ENCODE results near the gene MT4. TPM values are rescaled to one million over a fixed set of nuclear protein-coding genes. Genes with fewer than 3 reads are reported as not detected.

The MT4 gene
- total and polyA plus RNA-seq, 2 donors: 7.5 to 38.1 TPM

DNA sequence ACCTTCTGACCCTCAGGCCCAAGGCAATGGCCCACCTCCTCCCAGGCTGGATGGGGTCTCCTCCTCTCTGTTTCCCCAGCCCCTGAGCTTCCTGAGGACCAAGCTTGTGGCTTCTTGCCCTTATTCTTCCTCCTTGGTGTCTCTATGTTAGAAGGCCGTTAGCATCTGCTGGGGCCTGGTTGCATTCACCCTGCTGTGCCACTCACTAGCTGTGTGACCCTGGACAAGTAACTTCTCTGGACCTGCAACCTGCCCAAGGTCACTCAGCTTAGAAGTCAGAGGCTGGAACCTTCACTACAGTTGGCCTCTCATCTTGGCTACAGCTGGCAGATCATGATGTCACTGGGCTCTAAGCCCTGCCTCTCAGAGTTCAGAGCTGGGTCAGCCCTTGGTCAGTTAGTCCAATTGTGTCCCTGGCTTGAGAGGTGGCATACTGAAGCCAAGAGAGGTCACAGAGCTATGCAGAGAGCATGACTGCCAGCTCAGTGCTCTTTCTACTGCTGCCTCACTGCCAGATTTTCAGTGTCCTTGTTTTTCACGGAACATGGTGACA is 46.5 kb downstream of the MT4 start:
- H3K27me3 ChIP-seq (ENCODE audit: control insufficient read depth in 2 of 2, insufficient read depth in 1 of 2, low read length in 1 of 2): peaks cover 2 to 36% of the 10 kb centered on the region in 2 donors
- DNase-seq (ENCODE audit: low read depth in 6 of 9, low spot score in 9 of 9): no peak
- WGBS: 92% methylated on average over 2 of the region's 2 CpGs
- no peaks in the 10 kb centered on the region for H3K9me3 ChIP-seq (ENCODE audit: control insufficient read depth in 2 of 2, insufficient read depth in 1 of 2, low read length in 1 of 2)
- no peaks in the 10 kb centered on the region for H3K36me3 ChIP-seq (ENCODE audit: control insufficient read depth in 2 of 2, insufficient read depth in 2 of 2, low read length in 1 of 2)
- H3K27ac ChIP-seq (ENCODE audit: low read depth in 1 of 2, low read length in 1 of 2): peak overlapping the region in 1 of 2 donors; percentile 2
- H3K4me3 ChIP-seq (ENCODE audit: low read length in 2 of 2): no peak overlapping the region
- H3K4me1 ChIP-seq (ENCODE audit: control insufficient read depth in 2 of 2, insufficient read depth in 2 of 2, low read length in 2 of 2): peaks cover 11 to 39% of the 10 kb centered on the region in 2 donors

DNA sequence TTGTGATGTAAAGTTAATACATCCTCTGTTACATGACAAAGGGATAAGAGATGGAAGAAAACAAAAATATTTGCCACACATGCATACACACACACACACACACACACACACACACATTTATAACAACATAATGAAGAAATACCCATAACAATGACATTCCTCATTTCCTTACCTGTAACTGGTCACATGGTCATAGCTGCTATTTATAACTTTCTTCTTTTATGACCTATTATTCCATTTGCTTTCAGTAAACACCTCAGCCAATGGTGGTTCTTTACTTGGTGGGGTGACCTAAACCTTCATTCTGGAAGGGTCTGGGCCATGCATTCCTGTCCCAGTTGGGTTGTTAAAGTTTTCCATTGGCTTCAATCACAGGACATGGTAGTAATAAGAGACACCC is 48.8 kb downstream of the MT4 start:
- H3K36me3 ChIP-seq (ENCODE audit: control insufficient read depth in 2 of 2, insufficient read depth in 2 of 2, low read length in 1 of 2): no peaks in the 10 kb centered on the region
- no peak overlapping the region for H3K4me3 ChIP-seq (ENCODE audit: low read length in 2 of 2)
- H3K27ac ChIP-seq (ENCODE audit: low read depth in 1 of 2, low read length in 1 of 2): no peak overlapping the region
- peaks cover 7 to 34% of the 10 kb centered on the region in 2 donors for H3K4me1 ChIP-seq (ENCODE audit: control insufficient read depth in 2 of 2, insufficient read depth in 2 of 2, low read length in 2 of 2)
- H3K27me3 ChIP-seq (ENCODE audit: control insufficient read depth in 2 of 2, insufficient read depth in 1 of 2, low read length in 1 of 2): peaks cover 12 to 46% of the 10 kb centered on the region in 2 donors
- H3K9me3 ChIP-seq (ENCODE audit: control insufficient read depth in 2 of 2, insufficient read depth in 1 of 2, low read length in 1 of 2): no peaks in the 10 kb centered on the region
- DNase-seq (ENCODE audit: low read depth in 6 of 9, low spot score in 9 of 9): no peak

DNA sequence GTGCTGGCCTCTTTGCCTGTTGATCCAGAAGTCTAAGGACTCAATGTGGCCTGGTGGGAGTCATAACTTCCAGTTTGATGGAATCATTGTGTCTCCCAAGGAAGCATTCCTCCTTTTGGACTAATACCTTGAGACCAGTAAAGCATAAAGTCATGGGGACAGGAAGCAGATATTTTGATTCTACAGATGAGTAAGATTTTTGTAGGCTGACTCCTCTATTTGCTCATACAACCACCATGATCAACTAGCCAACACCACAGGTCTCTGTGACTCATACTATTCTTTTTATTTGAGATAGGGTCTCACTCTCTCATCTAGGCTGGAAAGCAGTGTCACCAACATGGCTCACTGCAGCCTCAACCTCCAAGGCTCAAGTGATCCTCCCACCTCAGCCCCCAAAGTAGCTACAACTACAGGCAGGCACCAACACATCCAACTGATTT is 49.7 kb downstream of the MT4 start:
- Histone ChIP-seq H3K27me3 (ENCODE audit: control insufficient read depth in 2 of 2, insufficient read depth in 1 of 2, low read length in 1 of 2) (peaks cover 15 to 46% of the 10 kb centered on the region in 2 donors), H3K36me3 (ENCODE audit: control insufficient read depth in 2 of 2, insufficient read depth in 2 of 2, low read length in 1 of 2) (no peaks in the 10 kb centered on the region), H3K9me3 (ENCODE audit: control insufficient read depth in 2 of 2, insufficient read depth in 1 of 2, low read length in 1 of 2) (no peaks in the 10 kb centered on the region), H3K27ac (ENCODE audit: low read depth in 1 of 2, low read length in 1 of 2) (no peak overlapping the region), H3K4me1 (ENCODE audit: control insufficient read depth in 2 of 2, insufficient read depth in 2 of 2, low read length in 2 of 2) (peaks cover 5 to 25% of the 10 kb centered on the region in 2 donors), H3K4me3 (ENCODE audit: low read length in 2 of 2) (no peak overlapping the region)
- DNase-seq (ENCODE audit: low read depth in 6 of 9, low spot score in 9 of 9): no peak

DNA sequence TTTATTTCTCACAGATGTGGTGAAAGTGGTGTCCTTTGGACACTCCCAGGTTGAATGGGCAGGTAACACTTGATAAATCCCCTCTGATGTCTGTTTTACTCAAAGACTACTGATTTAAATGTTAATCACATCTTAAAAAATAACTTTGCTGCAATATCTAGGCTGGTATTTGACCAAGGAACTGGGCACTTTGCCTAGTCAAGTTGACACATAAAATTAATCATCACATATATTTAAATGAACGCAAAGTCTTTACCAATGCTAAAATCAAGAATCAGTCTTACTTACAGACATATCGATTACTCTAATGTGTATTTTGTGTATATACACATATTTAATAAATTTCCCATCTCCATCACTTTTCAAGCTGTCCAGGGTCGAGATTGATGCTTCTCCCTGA is 50.5 kb downstream of the MT4 start:
- Histone ChIP-seq H3K27ac (ENCODE audit: low read depth in 1 of 2, low read length in 1 of 2) (no peak overlapping the region), H3K4me1 (ENCODE audit: control insufficient read depth in 2 of 2, insufficient read depth in 2 of 2, low read length in 2 of 2) (peaks cover 4 to 18% of the 10 kb centered on the region in 2 donors), H3K4me3 (ENCODE audit: low read length in 2 of 2) (no peak overlapping the region), H3K27me3 (ENCODE audit: control insufficient read depth in 2 of 2, insufficient read depth in 1 of 2, low read length in 1 of 2) (peaks cover 15 to 53% of the 10 kb centered on the region in 2 donors), H3K36me3 (ENCODE audit: control insufficient read depth in 2 of 2, insufficient read depth in 2 of 2, low read length in 1 of 2) (no peaks in the 10 kb centered on the region), H3K9me3 (ENCODE audit: control insufficient read depth in 2 of 2, insufficient read depth in 1 of 2, low read length in 1 of 2) (no peaks in the 10 kb centered on the region)
- WGBS: 96% methylated on average over 3 of the region's 3 CpGs
- DNase-seq (ENCODE audit: low read depth in 6 of 9, low spot score in 9 of 9): no peak

DNA sequence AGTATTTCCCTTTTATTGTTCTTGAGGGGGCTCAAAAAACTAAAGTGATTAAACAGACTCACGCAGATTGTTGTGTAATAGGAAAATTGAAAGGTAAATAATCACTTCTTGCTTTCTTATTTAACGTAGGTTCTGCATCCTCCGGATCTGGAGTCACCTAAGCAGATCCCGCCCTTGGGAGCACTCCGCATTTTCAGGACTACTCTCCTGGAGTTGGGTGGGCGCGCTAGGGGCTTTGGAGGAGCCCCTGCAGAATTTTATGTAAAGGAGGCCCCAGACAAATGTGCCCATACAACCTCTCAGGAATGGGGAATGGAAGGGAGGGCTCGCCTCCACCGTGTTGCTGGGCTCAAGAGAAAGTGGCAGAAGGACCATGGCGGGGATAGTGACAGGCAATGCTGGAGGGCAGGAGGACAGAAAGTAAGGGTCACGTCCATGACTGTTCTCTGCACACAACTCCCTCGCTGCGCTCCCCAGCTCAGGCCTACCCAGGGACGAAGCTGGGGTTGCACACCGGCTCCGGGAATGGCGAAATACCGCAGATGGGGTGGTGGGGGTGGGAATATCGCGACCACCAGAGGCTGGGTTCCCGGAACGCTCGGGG is 51.8 kb downstream of the MT4 start:
- DNase-seq (ENCODE audit: low read depth in 6 of 9, low spot score in 9 of 9): no peak
- peak overlapping the region in 1 of 2 donors; percentile 10 for H3K4me3 ChIP-seq (ENCODE audit: low read length in 2 of 2)
- H3K9me3 ChIP-seq (ENCODE audit: control insufficient read depth in 2 of 2, insufficient read depth in 1 of 2, low read length in 1 of 2): no peaks in the 10 kb centered on the region
- no peak overlapping the region for H3K27ac ChIP-seq (ENCODE audit: low read depth in 1 of 2, low read length in 1 of 2)
- peaks cover 0 to 12% of the 10 kb centered on the region in 2 donors for H3K4me1 ChIP-seq (ENCODE audit: control insufficient read depth in 2 of 2, insufficient read depth in 2 of 2, low read length in 2 of 2)
- WGBS: 47% methylated on average over 23 of the region's 23 CpGs
- no peaks in the 10 kb centered on the region for H3K36me3 ChIP-seq (ENCODE audit: control insufficient read depth in 2 of 2, insufficient read depth in 2 of 2, low read length in 1 of 2)
- H3K27me3 ChIP-seq (ENCODE audit: control insufficient read depth in 2 of 2, insufficient read depth in 1 of 2, low read length in 1 of 2): peaks cover 15 to 59% of the 10 kb centered on the region in 2 donors

DNA sequence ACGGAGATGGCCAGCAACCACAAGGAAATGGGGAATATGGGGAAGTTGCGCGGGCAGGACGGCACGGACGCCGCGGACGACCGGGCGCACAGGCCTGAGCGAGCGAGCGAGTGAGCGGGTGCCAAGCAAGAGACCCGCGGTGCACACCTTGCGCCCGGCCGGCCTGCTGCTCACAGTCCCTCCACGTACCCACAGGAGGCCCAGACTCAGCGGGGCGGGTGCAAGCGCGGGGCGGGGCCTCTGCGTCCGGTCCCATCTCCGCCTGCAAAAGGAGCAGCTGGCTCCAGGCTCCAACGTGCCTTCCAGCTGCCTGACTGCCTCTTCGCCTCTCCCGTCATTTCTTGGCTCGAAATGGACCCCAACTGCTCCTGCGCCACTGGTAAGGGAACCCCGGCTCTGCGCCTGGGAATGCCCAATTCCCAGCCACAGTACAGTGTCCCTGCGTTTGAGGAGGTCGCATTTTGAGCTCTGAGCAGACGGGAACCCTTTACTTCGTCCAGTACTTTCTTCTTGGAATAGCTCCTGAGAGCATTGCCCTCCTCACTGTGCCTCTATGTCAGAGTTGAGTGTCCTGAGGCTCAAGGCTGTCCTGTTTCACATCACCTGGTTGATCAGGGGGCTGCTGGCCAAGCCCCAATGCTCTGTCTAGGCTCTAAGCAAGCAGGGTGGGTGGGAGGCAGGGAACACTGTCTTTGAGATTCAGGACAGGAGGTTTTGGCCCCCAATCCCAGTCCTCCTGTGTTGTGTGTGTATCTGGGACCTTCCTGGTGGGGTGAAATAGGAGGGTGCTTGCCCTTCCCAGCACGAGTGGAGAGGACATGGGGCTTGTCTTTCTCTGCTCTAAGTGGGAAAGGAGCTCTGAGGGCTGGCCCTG is 52.6 kb downstream of the MT4 start:
- H3K4me1 ChIP-seq (ENCODE audit: control insufficient read depth in 2 of 2, insufficient read depth in 2 of 2, low read length in 2 of 2): peaks cover 0 to 12% of the 10 kb centered on the region in 2 donors
- peak overlapping the region in 1 of 2 donors; percentile 10 for H3K4me3 ChIP-seq (ENCODE audit: low read length in 2 of 2)
- H3K36me3 ChIP-seq (ENCODE audit: control insufficient read depth in 2 of 2, insufficient read depth in 2 of 2, low read length in 1 of 2): no peaks in the 10 kb centered on the region
- H3K27ac ChIP-seq (ENCODE audit: low read depth in 1 of 2, low read length in 1 of 2): no peak overlapping the region
- peaks cover 15 to 64% of the 10 kb centered on the region in 2 donors for H3K27me3 ChIP-seq (ENCODE audit: control insufficient read depth in 2 of 2, insufficient read depth in 1 of 2, low read length in 1 of 2)
- H3K9me3 ChIP-seq (ENCODE audit: control insufficient read depth in 2 of 2, insufficient read depth in 1 of 2, low read length in 1 of 2): no peaks in the 10 kb centered on the region
- DNase-seq (ENCODE audit: low read depth in 6 of 9, low spot score in 9 of 9): peak in 4 of 9 donors; percentile 25 to 51 (median 37)
- 4% methylated on average over 41 of the region's 41 CpGs for WGBS

DNA sequence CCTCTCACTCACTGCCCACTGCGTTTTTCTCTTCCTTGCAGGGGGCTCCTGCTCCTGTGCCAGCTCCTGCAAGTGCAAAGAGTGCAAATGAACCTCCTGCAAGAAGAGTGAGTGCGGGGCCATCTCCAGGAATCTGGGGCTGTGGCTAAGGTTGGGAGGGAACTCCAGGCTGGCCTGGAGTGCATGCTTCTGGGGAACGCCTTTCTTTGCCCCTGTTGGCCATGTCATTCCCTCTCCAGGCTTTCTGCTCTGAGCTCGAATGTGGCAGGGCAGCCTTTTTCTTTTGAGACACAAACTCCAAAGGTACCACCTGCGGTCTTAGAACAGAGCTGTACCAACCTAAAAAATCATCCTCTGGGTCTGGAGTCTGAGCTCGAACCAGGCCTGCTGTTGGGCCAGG is 53.3 kb downstream of the MT4 start:
- WGBS: 51% methylated on average over 6 of the region's 6 CpGs
- peaks cover 0 to 12% of the 10 kb centered on the region in 2 donors for H3K4me1 ChIP-seq (ENCODE audit: control insufficient read depth in 2 of 2, insufficient read depth in 2 of 2, low read length in 2 of 2)
- H3K36me3 ChIP-seq (ENCODE audit: control insufficient read depth in 2 of 2, insufficient read depth in 2 of 2, low read length in 1 of 2): no peaks in the 10 kb centered on the region
- no peaks in the 10 kb centered on the region for H3K9me3 ChIP-seq (ENCODE audit: control insufficient read depth in 2 of 2, insufficient read depth in 1 of 2, low read length in 1 of 2)
- DNase-seq (ENCODE audit: low read depth in 6 of 9, low spot score in 9 of 9): no peak
- no peak overlapping the region for H3K27ac ChIP-seq (ENCODE audit: low read depth in 1 of 2, low read length in 1 of 2)
- peaks cover 15 to 68% of the 10 kb centered on the region in 2 donors for H3K27me3 ChIP-seq (ENCODE audit: control insufficient read depth in 2 of 2, insufficient read depth in 1 of 2, low read length in 1 of 2)
- H3K4me3 ChIP-seq (ENCODE audit: low read length in 2 of 2): no peak overlapping the region

Measured in thymus (tissue), 11 donors.